ENCODE measurements around the gene CDH13. TPM values are rescaled to one million over a fixed set of nuclear protein-coding genes. Genes with fewer than 3 reads are reported as not detected.

CDH13 gene
- total RNA-seq, 1 experiment from 2014 or later: 49.3 TPM

DNA sequence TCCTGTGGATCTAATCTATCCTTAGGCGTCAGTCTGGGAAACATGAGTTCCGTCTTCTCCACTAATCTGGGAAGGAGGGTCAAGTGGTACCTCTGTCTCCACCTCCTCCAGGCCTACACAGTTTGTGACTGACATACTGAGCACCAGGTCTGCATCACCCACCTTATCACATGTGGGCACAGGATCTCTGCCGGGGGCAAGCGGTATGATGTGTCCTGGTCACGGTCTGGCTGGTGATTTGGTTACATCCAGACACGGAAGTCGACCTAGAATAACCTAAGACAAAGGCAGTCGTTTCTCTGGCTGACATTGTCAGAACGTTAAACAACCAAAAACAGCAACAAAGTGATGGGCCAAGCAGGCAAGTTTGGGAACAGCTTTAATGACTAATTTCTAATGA, 1098.5 kb downstream of the CDH13 start:
- ChIA-PET POLR2A (no interaction called here), CTCF (no interaction called here)
- BruUV-seq (replicated peaks): no TSS peak
- H3K4me1 Mint-ChIP-seq (ENCODE audit: insufficient read depth, unreplicated experiment): no peaks in the 10 kb centered on the region
- intact Hi-C loops (cut with micrococcal nuclease): no loop called here
- no peak for DNase-seq (ENCODE audit: unreplicated experiment)
- no peaks in the 10 kb centered on the region for H3K36me3 Mint-ChIP-seq (ENCODE audit: insufficient read depth, unreplicated experiment)
- peaks cover 9% of the 10 kb centered on the region for H3K9me3 Mint-ChIP-seq (ENCODE audit: unreplicated experiment)
- TF ChIP-seq, protein P1, sequence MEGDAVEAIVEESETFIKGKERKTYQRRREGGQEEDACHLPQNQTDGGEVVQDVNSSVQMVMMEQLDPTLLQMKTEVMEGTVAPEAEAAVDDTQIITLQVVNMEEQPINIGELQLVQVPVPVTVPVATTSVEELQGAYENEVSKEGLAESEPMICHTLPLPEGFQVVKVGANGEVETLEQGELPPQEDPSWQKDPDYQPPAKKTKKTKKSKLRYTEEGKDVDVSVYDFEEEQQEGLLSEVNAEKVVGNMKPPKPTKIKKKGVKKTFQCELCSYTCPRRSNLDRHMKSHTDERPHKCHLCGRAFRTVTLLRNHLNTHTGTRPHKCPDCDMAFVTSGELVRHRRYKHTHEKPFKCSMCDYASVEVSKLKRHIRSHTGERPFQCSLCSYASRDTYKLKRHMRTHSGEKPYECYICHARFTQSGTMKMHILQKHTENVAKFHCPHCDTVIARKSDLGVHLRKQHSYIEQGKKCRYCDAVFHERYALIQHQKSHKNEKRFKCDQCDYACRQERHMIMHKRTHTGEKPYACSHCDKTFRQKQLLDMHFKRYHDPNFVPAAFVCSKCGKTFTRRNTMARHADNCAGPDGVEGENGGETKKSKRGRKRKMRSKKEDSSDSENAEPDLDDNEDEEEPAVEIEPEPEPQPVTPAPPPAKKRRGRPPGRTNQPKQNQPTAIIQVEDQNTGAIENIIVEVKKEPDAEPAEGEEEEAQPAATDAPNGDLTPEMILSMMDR (IDR thresholded peaks at IDR 0.05; ENCODE audit: unreplicated experiment): no peak
- H3K4me3 Mint-ChIP-seq (ENCODE audit: unreplicated experiment): no peak overlapping the region
- H3K27me3 Mint-ChIP-seq (ENCODE audit: insufficient read depth, unreplicated experiment): no peaks in the 10 kb centered on the region
- no peak overlapping the region for H3K27ac Mint-ChIP-seq (ENCODE audit: low read depth, unreplicated experiment)

DNA sequence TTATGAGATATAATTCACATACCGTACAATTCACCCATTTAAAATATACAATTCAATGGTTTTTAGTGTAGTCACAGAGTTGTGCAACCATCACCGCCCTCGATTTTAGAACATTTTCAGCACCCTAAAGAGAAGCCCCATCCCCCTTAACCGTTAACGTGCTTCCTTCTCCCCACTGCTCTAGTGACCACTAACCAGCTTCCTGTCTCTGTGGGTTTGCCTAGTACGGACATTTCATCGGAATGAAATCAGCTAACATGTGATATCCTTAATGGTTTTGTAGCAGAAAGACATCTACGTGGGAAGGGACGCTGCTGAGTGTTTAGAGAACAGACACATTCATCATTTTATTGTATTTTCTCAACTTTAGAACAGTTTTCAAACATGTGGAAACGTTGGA, 1100.2 kb downstream of the CDH13 start:
- no TSS peak for BruUV-seq (replicated peaks)
- H3K4me1 Mint-ChIP-seq (ENCODE audit: insufficient read depth, unreplicated experiment): no peaks in the 10 kb centered on the region
- H3K9me3 Mint-ChIP-seq (ENCODE audit: unreplicated experiment): peaks cover 9% of the 10 kb centered on the region
- H3K36me3 Mint-ChIP-seq (ENCODE audit: insufficient read depth, unreplicated experiment): no peaks in the 10 kb centered on the region
- H3K27ac Mint-ChIP-seq (ENCODE audit: low read depth, unreplicated experiment): no peak overlapping the region
- TF ChIP-seq, protein P1 (IDR thresholded peaks at IDR 0.05; ENCODE audit: unreplicated experiment): no peak
- no peak overlapping the region for H3K4me3 Mint-ChIP-seq (ENCODE audit: unreplicated experiment)
- no peaks in the 10 kb centered on the region for H3K27me3 Mint-ChIP-seq (ENCODE audit: insufficient read depth, unreplicated experiment)
- CTCF ChIA-PET: no interaction called here
- DNase-seq (ENCODE audit: unreplicated experiment): no peak
- intact Hi-C loops (cut with micrococcal nuclease): no loop called here
- POLR2A ChIA-PET: no interaction called here

DNA sequence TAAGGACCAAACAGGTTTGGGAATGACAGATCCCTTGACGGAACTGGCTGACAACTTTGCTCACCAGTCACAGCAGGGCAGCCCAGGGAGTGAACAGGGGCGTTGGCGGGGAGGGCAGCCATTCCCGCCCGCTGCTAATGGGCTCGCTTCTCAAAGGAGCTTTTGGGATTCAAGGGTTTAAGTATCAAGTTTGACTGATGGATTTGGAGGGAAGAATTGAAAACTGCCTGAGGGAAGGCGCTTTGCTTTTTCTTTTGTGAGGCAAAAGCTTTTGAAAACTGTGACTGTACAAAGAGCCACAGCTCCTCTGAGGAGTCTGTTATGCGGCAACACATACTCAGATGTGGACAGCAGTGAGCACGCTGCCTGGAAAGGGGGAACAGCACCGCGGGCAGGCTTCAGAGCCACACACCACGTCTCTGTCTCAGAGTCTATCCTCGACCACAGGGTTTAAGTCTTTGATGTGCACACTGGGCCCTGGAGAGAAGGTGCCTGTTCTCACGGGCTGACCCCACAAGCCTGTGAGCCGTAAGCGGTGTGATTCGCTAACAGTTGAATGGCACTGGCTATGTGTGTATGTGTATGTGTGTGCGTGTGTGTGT, 1101.1 kb downstream of the CDH13 start:
- Mint-ChIP-seq H3K4me3 (ENCODE audit: unreplicated experiment) (no peak overlapping the region), H3K27me3 (ENCODE audit: insufficient read depth, unreplicated experiment) (no peaks in the 10 kb centered on the region), H3K4me1 (ENCODE audit: insufficient read depth, unreplicated experiment) (no peaks in the 10 kb centered on the region), H3K9me3 (ENCODE audit: unreplicated experiment) (peaks cover 9% of the 10 kb centered on the region), H3K36me3 (ENCODE audit: insufficient read depth, unreplicated experiment) (no peaks in the 10 kb centered on the region), H3K27ac (ENCODE audit: low read depth, unreplicated experiment) (no peak overlapping the region)
- DNase-seq (ENCODE audit: unreplicated experiment): no peak
- ChIA-PET POLR2A (no interaction called here), CTCF (interaction anchor here (0.7 kb wide), 1 partner anchor 70 kb away, joined by 3 read pairs; no protein-coding TSS in a partner anchor)
- BruUV-seq (replicated peaks): no TSS peak
- intact Hi-C loops (cut with micrococcal nuclease): no loop called here
- TF ChIP-seq, protein P1 (IDR thresholded peaks at IDR 0.05; ENCODE audit: unreplicated experiment): no peak

DNA sequence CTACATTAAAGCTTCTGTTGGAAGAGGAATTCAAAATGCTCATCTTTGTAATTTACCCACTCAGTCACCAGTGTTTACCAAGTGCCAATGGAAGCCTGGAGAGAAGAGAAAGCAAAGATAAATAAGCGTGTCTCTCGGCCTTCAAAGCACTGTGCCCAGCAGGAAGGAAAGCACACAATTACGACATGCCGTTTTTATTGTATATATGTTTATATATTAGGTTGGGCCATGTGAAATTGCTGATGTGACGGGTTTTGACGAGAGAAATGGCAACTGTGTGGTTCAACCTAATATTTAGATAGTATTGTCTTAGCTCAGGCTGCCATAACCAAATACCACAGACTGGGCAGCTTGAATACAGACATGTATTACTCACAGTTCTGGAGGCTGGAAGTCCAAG, 1101.7 kb downstream of the CDH13 start:
- peaks cover 9% of the 10 kb centered on the region for H3K9me3 Mint-ChIP-seq (ENCODE audit: unreplicated experiment)
- CTCF ChIA-PET: no interaction called here
- no peaks in the 10 kb centered on the region for H3K27me3 Mint-ChIP-seq (ENCODE audit: insufficient read depth, unreplicated experiment)
- H3K27ac Mint-ChIP-seq (ENCODE audit: low read depth, unreplicated experiment): no peak overlapping the region
- POLR2A ChIA-PET: no interaction called here
- TF ChIP-seq, protein P1 (IDR thresholded peaks at IDR 0.05; ENCODE audit: unreplicated experiment): no peak
- intact Hi-C loops (cut with micrococcal nuclease): no loop called here
- DNase-seq (ENCODE audit: unreplicated experiment): no peak
- H3K36me3 Mint-ChIP-seq (ENCODE audit: insufficient read depth, unreplicated experiment): no peaks in the 10 kb centered on the region
- H3K4me1 Mint-ChIP-seq (ENCODE audit: insufficient read depth, unreplicated experiment): no peaks in the 10 kb centered on the region
- no TSS peak for BruUV-seq (replicated peaks)
- no peak overlapping the region for H3K4me3 Mint-ChIP-seq (ENCODE audit: unreplicated experiment)

Data from MCF 10A (cell line).